H1 (cell line): ENCODE measurements around the gene GNB1L.

Experiments
- CHD1 ChIP-seq: IDR thresholded peaks from 2 replicates; pipeline ENCODE4 v1.6.1; 2012; ENCODE audit warnings: low read depth, low read length, improper control_type of control experiment
- CREB1 ChIP-seq: IDR thresholded peaks from 2 replicates; pipeline ENCODE4 v1.6.1; 2012; ENCODE audit warnings: inconsistent platforms
- CTCF ChIP-seq, 3 experiments: IDR thresholded peaks; 1 replicate in 2 of 3; 2 replicates in 1 of 3; pipeline versions ENCODE4 v1.5.1 to v1.6.1; 2011; ENCODE audit warnings: low read length in 3 of 3, mild to moderate bottlenecking in 3 of 3, inconsistent platforms in 2 of 3, low read depth in 1 of 3, moderate library complexity in 1 of 3; ENCODE audit not compliant: insufficient read depth in 1 of 3; ENCODE audit errors: control extremely low read depth in 1 of 3
- EP300 ChIP-seq, 2 experiments: IDR thresholded peaks; 1 replicate in 1 of 2; 2 replicates in 1 of 2; pipeline ENCODE4 v1.6.1; 2011 to 2012; ENCODE audit warnings: low read depth in 2 of 2, low read length in 2 of 2, mild to moderate bottlenecking in 2 of 2, borderline replicate concordance in 1 of 2, inconsistent platforms in 1 of 2, moderate library complexity in 1 of 2
- EZH2 ChIP-seq: fragments of 200-600 bp; sonication (generic); IDR thresholded peaks from 2 replicates; pipeline ENCODE4 v1.7.1; 2012; ENCODE audit warnings: low read depth, mild to moderate bottlenecking, moderate library complexity, low read length, inconsistent platforms; ENCODE audit not compliant: severe bottlenecking
- HDAC2 ChIP-seq, 2 experiments: fragments of 300-600 bp in 1 of 2; sonication (generic) in 1 of 2; IDR thresholded peaks; 2 replicates each; pipeline ENCODE4 v1.6.1; 2011 to 2012; ENCODE audit warnings: low read depth in 2 of 2, low read length in 2 of 2, mild to moderate bottlenecking in 2 of 2, moderate library complexity in 2 of 2, borderline replicate concordance in 1 of 2, inconsistent platforms in 1 of 2
- HDAC6 ChIP-seq: IDR thresholded peaks from one replicate; pipeline ENCODE4 v1.7.1; 2012; ENCODE audit warnings: low read depth, mild to moderate bottlenecking, inconsistent platforms, low read length, moderate library complexity
- MAX ChIP-seq: IDR thresholded peaks from 2 replicates; pipeline ENCODE4 v1.6.1; 2012; ENCODE audit warnings: inconsistent platforms
- PHF8 ChIP-seq: fragments of 200-600 bp; sonication (generic); conservative IDR thresholded peaks from 2 replicates; pipeline ENCODE4 v1.7.1; 2012; ENCODE audit warnings: low read depth, mild to moderate bottlenecking, inconsistent platforms, low read length, moderate library complexity
- POLR2A ChIP-seq, 2 experiments: IDR thresholded peaks; 1 replicate in 1 of 2; 2 replicates in 1 of 2; pipeline ENCODE4 v1.6.1; 2011; ENCODE audit warnings: low read depth in 2 of 2, low read length in 2 of 2, mild to moderate bottlenecking in 2 of 2; ENCODE audit errors: control extremely low read depth in 1 of 2
- POLR2AphosphoS5 ChIP-seq: IDR thresholded peaks from 2 replicates; pipeline ENCODE4 v1.6.1; 2011; ENCODE audit warnings: low read depth, low read length
- RBBP5 ChIP-seq: IDR thresholded peaks from 2 replicates; pipeline ENCODE4 v1.7.1; 2012; ENCODE audit warnings: low read depth, mild to moderate bottlenecking, inconsistent platforms, low read length, moderate library complexity, borderline replicate concordance
- RXRA ChIP-seq: IDR thresholded peaks from 2 replicates; pipeline ENCODE4 v1.6.1; 2011; ENCODE audit warnings: low read depth, mild to moderate bottlenecking, low read length, moderate library complexity; ENCODE audit not compliant: insufficient read depth
- SIX5 ChIP-seq: IDR thresholded peaks from 2 replicates; pipeline ENCODE4 v1.6.1; 2011; ENCODE audit warnings: mild to moderate bottlenecking, low read depth, low read length

GRCh38 chr22:19872779-19873137, 18.1 kb upstream of the GNB1L start:
- TF ChIP-seq PHF8 = no peak
- no peak for TF ChIP-seq HDAC2 (IDR thresholded peaks at IDR 0.05; ENCODE audit: borderline replicate concordance in 1 of 2, low read depth in 2 of 2, low read length in 2 of 2)
- TF ChIP-seq CREB1 = no peak
- TF ChIP-seq CTCF (IDR thresholded peaks at IDR 0.05; ENCODE audit: control extremely low read depth in 1 of 3, insufficient read depth in 1 of 3, low read depth in 1 of 3, low read length in 3 of 3) = no peak
- TF ChIP-seq POLR2AphosphoS5 = no peak
- TF ChIP-seq EP300 (IDR thresholded peaks at IDR 0.05; ENCODE audit: borderline replicate concordance in 1 of 2, low read depth in 2 of 2, low read length in 2 of 2) = no peak
- TF ChIP-seq HDAC6 = no peak
- no peak for TF ChIP-seq RBBP5
- no peak for TF ChIP-seq SIX5
- TF ChIP-seq POLR2A (IDR thresholded peaks at IDR 0.05; ENCODE audit: control extremely low read depth in 1 of 2, low read depth in 2 of 2, low read length in 2 of 2) = no peak
- TF ChIP-seq EZH2 = no peak
- no peak for TF ChIP-seq RXRA
- TF ChIP-seq MAX = no peak
- no peak for TF ChIP-seq CHD1
